NOMO-1 treated with dmso at 0.1 percent for 144 hours (cell line): ENCODE measurements around the gene HSPB2.
"Not testable (repeated sequence)": the region's sequence is repeated elsewhere in the genome, so short reads cannot be mapped to it uniquely, and the experiment has no call there.

Experiments
- DNase-seq: peaks from one replicate; lab custom pipeline; 2025; ENCODE audit not compliant: unreplicated experiment; lab: John Stamatoyannopoulos, UW

HSPB2 gene

DNA sequence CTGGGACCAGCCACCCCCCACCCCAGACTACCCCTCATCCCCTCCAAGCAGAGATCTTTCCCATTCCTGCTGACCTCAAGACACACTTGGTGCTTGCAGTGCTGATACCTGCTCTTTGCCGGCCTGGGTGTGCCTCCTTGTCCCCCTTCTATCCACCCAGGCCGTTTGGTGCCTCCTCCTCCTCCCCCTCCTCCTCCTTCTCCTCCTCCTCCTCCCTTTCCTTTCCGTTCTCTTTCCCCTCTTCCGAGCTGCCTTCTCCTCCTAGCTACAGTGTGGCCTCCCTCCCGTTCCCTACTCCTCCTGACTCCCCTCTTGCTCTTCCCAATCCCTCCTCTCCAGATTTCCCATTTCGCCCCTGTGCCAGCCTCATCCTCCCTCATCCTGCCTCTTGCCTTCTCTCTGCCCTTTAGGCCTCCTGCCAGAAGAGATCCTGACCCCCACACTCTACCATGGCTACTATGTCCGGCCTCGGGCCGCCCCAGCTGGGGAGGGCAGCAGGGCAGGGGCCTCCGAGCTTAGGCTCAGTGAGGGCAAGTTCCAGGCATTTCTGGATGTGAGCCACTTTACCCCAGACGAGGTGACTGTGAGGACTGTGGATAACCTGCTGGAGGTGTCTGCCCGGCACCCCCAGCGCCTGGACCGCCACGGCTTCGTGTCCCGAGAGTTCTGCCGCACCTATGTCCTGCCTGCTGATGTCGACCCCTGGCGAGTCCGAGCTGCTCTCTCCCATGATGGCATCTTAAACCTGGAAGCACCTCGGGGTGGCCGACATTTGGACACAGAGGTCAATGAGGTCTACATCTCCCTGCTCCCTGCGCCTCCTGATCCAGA is 712 bp downstream of the HSPB2 start:
- no peak for DNase-seq

DNA sequence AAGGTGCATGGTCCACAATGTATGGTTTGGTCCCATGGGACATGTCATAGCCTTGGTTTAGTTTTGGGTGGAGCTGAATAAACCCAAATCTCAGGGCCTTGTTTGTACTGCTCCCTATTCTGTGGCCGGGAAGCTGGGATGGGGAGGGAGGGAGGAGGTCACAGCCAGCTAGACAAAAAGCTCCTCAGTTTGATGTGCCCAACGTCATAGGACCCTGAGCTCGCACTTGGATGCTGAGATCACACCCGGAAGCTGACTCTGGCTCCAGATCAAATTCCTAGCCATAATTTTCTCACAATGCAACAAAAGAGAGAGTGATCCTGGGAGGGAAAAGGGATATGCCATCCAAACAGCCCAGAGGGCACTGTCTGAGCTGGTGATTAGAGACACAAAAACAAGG is 1.5 kb downstream of the HSPB2 start:
- no peak for DNase-seq

DNA sequence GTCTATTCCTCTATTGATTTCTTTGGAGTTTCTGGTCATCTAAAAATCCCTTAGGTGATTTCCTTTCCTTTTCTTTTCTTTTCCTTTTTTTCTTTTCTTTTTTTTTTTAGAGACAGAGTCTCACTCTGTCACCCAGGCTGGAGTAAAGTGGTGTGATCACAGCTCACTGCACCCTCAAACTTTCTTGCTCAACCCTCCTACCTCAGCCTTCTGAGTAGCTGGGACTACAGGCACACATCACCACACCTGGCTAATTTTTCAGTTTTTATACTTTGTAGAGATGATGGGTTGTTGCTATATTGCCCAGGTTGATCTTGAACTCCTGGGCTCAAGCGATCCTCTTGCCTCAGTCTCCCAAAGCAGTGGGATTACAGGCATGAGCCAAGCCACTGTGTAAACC is 4.2 kb downstream of the HSPB2 start:
- no peak for DNase-seq

- DNase-seq, result no peak
These were observed 4.8 kb downstream of the HSPB2 start for GRCh38 chr11:111917312-111917711.

- no peak for DNase-seq
These were observed 5.3 kb downstream of the HSPB2 start for GRCh38 chr11:111917788-111918187.

- DNase-seq, result no peak
These were observed 6.1 kb downstream of the HSPB2 start, which contains the start of gene C11orf52 for GRCh38 chr11:111918390-111919256. C11orf52 (plus strand) TSS chr11:111918913; CDS start chr11:111918973, 60 bp downstream.

- DNase-seq, result no peak
These were observed 8.4 kb downstream of the HSPB2 start for GRCh38 chr11:111920908-111921307.

DNA sequence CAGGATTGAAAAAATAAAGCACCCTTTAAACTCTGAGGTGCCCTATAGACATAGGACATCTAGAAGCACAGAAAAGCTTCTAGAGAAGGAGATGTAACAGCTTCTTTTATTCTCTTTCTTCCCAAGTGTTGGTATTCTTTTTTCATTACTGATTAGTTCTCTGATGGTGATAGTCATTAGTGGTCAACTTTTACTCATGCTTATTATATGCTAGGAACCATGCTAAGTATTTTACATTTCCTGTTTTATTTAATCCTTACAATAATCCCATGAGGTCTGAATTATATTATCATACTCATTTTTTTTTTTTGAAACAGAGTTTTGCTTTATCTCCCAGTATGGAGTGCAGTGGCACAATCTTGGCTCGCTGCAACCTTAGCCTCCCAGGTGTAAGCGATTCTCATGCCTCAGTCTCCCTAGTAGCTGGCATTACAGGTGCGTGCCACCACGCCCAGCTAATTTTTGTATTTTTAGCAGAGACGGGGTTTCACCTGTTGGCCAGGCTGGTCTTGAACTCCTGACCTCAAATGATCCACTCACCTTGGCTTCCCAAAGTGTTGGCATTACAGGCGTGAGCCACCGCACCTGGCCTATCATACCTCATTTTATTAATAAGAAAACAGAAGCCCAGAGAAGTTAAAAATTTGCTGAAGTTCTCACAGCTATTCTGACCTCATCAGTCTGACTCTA is 9.2 kb downstream of the HSPB2 start:
- DNase-seq, result no peak

DNA sequence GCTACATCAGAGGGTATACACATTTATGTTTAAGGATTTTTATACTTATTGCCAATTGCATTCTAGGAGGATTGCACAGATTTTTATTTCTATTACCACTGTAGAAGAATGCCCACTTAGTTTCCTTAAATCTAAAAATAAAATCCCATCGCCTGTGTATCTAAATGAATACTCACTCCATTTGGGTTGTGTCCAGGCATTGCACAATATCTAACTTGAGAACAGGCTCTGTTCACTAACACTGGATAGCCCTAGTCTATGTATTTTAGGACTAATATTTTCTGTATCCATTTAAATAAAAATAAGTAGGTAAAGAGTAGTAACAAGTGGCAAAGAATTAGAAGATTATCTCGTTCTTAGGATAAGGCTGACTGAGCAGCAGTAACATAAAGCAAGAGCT is 10.3 kb downstream of the HSPB2 start:
- DNase-seq, result no peak

DNA sequence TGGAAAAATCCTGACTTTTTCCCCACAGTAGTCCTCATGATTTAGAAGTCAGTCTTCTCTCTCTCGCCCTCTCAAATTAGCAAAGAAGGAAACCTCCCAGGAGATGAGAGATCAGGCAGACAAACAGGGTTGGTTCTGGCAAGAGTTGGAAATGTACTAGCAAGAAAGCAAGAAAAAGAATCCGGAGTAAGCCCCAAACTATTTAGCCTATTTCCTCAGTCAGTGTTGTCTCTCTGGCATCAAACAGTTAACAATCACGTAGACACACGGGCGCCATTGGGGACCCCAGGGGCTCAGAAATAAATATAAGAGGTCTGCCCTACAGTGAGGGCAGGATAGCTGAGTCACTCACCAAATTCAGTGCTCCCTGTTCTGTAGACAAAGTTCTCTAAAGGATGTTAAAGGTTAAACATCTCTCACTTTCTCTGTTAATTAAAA is 10.8 kb downstream of the HSPB2 start:
- no peak for DNase-seq

- no peak for DNase-seq
These were observed 11.4 kb downstream of the HSPB2 start for GRCh38 chr11:111923951-111924350.

DNA sequence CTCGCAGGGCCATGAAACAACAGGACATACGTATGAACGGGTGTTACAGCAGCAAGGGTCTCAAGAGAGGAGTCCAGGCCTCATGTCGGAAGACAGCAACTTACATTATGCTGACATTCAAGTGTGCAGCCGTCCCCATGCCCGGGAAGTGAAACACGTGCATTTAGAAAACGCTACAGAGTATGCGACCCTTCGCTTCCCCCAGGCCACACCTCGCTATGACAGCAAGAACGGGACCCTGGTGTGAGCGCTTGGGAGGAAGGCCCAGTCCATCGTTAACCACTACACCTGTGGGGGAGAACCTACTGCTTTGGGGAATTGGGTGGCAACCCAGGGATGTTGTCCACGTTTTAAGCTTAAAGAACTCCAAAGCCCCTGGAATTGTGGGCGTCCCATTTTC is 13.4 kb downstream of the HSPB2 start:
- no peak for DNase-seq

DNA sequence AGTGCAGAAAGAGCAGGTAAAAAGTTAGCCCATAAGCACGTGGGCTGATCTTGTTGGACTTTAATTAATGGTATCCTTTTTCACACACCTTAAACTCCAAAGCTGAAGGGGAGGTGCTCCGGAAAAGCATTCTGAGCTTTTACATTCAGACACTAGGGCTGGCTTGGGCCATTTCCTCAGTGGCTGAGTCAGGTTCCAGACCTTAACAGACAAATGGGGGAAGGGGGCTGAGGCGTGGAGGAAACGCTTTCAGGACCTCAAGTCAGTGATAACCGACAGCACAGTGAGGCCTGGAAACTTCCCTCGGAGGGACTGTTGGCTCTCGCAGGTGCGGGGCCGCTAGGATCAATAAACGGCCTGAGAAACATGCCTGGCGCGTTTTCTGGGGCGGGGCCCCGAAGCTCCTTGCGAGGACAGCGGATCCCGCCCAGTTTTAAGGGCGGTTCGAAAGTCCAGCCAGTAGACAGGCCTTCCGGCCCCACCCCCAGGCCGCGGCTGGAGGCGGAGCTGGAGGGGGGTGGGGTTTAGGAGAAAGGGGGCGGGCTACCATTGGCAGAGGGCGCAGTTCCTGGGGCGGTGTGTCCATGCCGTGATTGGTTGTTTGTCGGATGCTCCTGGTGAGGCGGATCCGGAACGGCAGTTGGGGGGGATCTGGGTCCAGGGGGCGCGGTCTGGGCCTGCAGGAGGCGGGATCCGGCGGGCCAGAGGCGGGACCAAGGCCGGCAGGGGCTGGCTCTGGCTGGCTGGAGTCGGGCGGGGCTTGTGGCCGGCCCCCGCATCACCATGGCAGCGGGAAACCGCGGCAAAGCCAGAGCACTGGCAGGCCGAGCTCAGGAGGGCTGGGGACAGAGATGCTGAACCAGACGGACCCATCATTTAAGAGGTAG is 14.2 kb downstream of the HSPB2 start:
- DNase-seq, result peak; percentile 98

- no peak for DNase-seq
These were observed 17.9 kb downstream of the HSPB2 start for GRCh38 chr11:111930472-111930871.

GRCh38 chr11:111932611-111932950 is 20.0 kb downstream of the HSPB2 start:
- no peak for DNase-seq

- not testable (repeated sequence) for DNase-seq
These were observed 20.6 kb downstream of the HSPB2 start for GRCh38 chr11:111933176-111933575.

GRCh38 chr11:111933872-111934271 is 21.3 kb downstream of the HSPB2 start:
- DNase-seq, result peak; percentile 47

DNA sequence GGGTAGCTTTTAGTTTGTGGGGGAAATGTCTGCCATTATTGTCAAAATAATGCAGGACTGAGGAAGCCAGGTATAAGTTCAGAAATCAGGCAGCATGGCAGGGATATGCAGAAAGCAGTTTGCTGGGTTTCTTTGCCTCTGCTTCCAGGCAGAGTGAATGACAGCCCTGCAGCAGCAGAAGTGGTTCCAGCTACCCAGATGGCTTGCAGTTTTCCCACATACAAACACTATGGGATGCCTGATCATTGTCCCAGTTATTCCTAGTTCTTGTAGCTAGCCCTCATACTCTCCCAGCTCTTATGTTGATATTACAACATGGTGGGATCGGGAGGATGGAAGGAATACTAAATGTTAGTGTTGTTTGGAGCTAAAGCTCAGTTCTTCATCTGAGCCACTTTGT is 21.8 kb downstream of the HSPB2 start:
- no peak for DNase-seq

DNA sequence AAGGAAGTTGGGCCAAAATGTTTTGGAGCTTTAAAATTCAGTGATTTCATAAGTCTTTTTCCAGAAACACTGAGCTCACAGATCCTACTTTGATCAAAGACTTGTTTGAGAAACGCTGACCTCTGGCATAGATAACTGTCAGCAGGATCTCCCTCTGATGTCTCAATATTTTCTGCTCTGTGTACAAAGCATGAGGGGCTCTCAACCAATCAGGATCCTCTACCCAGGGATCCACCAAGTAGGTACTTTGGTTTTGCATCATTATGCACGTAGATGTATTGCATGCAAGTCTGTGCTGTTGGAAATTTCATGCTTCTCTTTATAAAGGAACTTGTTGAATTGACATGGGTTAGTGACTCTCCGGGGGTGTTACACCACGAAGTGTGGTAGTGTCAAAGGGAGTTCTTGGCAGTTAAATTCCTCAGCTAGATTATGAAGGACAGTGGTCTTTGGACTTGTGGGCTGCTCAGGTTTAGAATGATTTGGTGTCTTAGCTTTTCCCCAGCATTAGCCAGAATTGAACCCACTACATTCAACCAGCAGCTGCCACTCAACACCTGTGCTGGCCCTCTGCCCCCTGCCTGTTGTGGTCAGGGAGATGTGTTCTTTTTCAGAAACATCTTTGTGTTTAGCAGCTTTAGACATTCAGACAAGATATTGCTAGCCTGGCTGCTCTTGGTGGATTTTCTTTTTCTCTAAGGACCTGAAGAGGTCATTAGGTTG is 22.9 kb downstream of the HSPB2 start:
- DNase-seq, result no peak

DNA sequence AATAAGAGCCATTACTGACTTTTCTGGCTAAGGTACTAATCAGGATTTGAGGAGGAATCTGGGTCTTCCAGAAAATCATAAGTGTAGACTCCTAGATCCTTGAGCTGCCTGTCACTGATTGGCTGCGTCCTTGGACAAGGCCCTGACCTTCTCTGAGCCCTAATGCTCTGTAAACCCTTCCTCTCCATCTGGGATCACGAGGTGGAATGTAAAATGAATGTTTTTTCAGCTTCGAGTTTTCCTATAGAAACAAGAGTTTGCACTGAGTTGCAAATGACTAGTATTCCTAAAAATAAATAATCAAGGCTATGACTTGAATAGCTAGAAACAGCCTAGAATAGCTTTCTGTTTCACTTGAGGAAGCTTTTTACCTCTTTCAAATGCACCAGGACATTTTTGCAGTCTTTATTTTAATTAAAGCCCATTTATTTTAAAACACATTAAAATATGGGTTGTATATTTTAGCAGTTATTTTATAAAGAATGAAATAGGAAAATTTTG is 23.6 kb downstream of the HSPB2 start:
- DNase-seq, result no peak
